ENCODE measurements around the gene RNU1-1. TPM values are rescaled to one million over a fixed set of nuclear protein-coding genes. Genes with fewer than 3 reads are reported as not detected.

The RNU1-1 gene
- total and polyA plus RNA-seq, 9 of the 15 experiments (the other 6 are each of a cell fraction or from before 2014, with no cell fraction given), result under 0.01 to 32,823 (median 2,538) TPM; not detected in 4

DNA sequence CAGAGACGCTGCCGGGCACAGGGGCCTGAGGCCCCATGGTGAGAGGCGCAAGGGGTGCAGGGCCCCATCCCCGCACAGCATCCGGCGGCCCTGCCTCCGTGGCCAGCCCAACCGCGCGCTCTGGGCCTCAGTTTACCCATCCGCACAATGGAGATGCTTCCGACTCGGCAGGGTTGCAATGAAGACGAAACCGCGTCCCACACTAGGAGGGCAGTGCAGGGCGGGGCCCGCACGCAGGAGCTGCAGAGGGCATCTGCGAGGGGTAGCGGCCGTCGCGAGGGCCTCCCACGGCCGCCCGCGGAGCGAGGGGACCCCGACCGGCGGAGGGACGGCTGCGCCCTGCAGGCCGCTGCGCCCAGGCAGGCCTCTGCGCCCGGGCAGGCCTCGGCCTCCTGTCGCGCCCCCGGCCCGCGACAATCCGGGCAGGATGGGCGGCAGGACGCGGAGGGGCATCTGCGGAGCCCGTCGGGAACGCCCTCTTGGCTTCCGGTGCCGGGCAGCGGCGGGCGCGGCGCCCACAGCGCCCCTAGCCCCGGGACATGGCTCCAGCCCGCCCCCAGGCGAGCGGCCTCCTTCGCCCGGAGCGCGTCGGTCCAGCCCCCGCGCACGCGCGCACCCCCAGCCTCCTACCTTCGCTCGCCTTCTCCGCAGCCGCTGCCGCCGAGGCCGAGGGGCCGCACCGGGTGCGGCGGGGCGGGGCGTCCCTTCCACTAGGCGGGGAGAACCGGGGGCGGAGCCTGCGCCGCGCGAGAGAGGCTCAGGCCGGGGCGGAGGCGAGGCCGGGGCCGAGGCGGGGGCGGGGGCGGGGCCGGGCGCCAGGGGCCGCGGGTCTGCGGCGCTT is 15.3 kb downstream of the RNU1-1 start (continued):
- TF ChIP-seq, protein P1, sequence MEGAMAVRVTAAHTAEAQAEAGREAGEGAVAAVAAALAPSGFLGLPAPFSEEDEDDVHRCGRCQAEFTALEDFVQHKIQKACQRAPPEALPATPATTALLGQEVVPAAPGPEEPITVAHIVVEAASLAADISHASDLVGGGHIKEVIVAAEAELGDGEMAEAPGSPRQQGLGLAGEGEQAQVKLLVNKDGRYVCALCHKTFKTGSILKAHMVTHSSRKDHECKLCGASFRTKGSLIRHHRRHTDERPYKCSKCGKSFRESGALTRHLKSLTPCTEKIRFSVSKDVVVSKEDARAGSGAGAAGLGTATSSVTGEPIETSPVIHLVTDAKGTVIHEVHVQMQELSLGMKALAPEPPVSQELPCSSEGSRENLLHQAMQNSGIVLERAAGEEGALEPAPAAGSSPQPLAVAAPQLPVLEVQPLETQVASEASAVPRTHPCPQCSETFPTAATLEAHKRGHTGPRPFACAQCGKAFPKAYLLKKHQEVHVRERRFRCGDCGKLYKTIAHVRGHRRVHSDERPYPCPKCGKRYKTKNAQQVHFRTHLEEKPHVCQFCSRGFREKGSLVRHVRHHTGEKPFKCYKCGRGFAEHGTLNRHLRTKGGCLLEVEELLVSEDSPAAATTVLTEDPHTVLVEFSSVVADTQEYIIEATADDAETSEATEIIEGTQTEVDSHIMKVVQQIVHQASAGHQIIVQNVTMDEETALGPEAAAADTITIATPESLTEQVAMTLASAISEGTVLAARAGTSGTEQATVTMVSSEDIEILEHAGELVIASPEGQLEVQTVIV (CRISPR knock-in tag; IDR thresholded peaks at IDR 0.05; ENCODE audit: borderline replicate concordance), result no peak
- TF ChIP-seq ZNF24 (IDR thresholded peaks at IDR 0.05) (no peak), NRF1 (conservative IDR thresholded peaks at IDR 0.05 in 1 of 2, IDR thresholded peaks at IDR 0.05 in 1 of 2) (peak; percentile 89 to 91), SLC30A9 (CRISPR knock-in tag; IDR thresholded peaks at IDR 0.05) (no peak), CTBP1 (IDR thresholded peaks at IDR 0.05; ENCODE audit: borderline replicate concordance) (peak; percentile 98), PPARD (CRISPR knock-in tag; IDR thresholded peaks at IDR 0.05) (no peak), RBBP5 (IDR thresholded peaks at IDR 0.05; ENCODE audit: borderline replicate concordance, insufficient read depth, low read length, poor library complexity, severe bottlenecking) (peak; percentile 76), ILF3 (IDR thresholded peaks at IDR 0.05; ENCODE audit: borderline replicate concordance) (peak; percentile 71; the same call in 1 of the 2 replicates), RFX1 (IDR thresholded peaks at IDR 0.05) (no peak), SIN3B (IDR thresholded peaks at IDR 0.05; ENCODE audit: low read depth) (peak; percentile 60), ZNF174 (CRISPR knock-in tag; IDR thresholded peaks at IDR 0.05) (no peak), BCOR (IDR thresholded peaks at IDR 0.05) (peak; percentile 79), POLR2A (conservative IDR thresholded peaks at IDR 0.05) (peak; percentile 41; the same call in 1 of the 2 replicates), HDAC6 (IDR thresholded peaks at IDR 0.05; ENCODE audit: low read depth, low read length) (no peak), KDM2B (CRISPR knock-in tag; IDR thresholded peaks at IDR 0.05) (peak; percentile 40; the same call in 1 of the 2 replicates)
- TF ChIP-seq, protein P2, sequence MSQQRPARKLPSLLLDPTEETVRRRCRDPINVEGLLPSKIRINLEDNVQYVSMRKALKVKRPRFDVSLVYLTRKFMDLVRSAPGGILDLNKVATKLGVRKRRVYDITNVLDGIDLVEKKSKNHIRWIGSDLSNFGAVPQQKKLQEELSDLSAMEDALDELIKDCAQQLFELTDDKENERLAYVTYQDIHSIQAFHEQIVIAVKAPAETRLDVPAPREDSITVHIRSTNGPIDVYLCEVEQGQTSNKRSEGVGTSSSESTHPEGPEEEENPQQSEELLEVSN (IDR thresholded peaks at IDR 0.05; ENCODE audit: borderline replicate concordance in 1 of 2, extremely low read depth in 1 of 2, insufficient read depth in 1 of 2, insufficient read length in 1 of 2, low read depth in 1 of 2, low read length in 1 of 2, poor library complexity in 1 of 2, severe bottlenecking in 1 of 2), result peak; percentile 36 to 78
- TF ChIP-seq, protein P3, sequence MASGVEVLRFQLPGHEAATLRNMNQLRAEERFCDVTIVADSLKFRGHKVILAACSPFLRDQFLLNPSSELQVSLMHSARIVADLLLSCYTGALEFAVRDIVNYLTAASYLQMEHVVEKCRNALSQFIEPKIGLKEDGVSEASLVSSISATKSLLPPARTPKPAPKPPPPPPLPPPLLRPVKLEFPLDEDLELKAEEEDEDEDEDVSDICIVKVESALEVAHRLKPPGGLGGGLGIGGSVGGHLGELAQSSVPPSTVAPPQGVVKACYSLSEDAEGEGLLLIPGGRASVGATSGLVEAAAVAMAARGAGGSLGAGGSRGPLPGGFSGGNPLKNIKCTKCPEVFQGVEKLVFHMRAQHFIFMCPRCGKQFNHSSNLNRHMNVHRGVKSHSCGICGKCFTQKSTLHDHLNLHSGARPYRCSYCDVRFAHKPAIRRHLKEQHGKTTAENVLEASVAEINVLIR (CRISPR knock-in tag; IDR thresholded peaks at IDR 0.05), result no peak
- TF ChIP-seq, protein P4, sequence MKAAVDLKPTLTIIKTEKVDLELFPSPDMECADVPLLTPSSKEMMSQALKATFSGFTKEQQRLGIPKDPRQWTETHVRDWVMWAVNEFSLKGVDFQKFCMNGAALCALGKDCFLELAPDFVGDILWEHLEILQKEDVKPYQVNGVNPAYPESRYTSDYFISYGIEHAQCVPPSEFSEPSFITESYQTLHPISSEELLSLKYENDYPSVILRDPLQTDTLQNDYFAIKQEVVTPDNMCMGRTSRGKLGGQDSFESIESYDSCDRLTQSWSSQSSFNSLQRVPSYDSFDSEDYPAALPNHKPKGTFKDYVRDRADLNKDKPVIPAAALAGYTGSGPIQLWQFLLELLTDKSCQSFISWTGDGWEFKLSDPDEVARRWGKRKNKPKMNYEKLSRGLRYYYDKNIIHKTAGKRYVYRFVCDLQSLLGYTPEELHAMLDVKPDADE (conservative IDR thresholded peaks at IDR 0.05; ENCODE audit: control insufficient read depth, low read depth, low read length), result 0 out of 2 replicates have a peak, but pooled peaks have one; percentile 42
- TF ChIP-seq, protein P5, sequence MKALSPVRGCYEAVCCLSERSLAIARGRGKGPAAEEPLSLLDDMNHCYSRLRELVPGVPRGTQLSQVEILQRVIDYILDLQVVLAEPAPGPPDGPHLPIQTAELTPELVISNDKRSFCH (CRISPR knock-in tag; IDR thresholded peaks at IDR 0.05), result no peak
- TF ChIP-seq, protein P5 (tag; IDR thresholded peaks at IDR 0.05), result 0 out of 2 replicates have a peak, but pooled peaks have one; percentile 20
